Measurements from ENCODE around the gene ELP4. TPM values are rescaled to one million over a fixed set of nuclear protein-coding genes. Genes with fewer than 3 reads are reported as not detected.

Gene ELP4
- polyA plus RNA-seq, 3 donors, result 6.0 to 17.8 (median 16.4) TPM

DNA sequence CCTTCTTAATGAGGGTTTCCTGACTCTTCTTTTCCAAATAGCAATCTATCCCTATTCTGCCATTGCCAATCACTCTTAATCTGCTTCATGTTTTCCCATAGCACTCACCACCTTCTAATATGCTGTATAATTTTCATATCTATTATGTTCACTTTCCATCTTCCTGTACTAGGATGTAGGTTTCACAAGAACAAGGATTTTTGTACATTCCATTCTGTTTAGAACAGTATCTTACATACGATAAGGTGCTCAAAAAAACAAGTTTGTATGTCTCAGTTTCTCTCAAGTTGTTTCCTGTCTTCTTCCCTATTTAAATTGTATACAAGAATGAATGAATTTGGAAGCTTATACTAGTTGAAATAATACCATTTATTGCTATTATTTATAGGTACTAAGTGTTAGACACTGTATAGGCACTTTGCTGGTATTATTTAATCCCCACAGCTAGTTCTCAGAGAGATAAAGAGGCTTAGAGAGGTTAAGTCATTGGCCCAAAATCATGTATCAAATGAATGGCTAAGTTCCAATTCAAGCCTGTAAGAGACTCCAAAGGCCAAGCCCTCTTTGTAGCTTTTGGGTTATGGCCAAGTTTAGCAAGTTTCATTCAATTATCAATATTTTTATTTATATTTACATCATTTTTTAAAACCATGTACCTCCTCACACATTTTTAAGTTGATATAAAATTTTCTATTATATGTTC, 166.9 kb downstream of the ELP4 start:
- no peak overlapping the region for H3K27ac ChIP-seq (ENCODE audit: low read depth in 1 of 2, low read length in 2 of 2)
- TF ChIP-seq, protein P1, sequence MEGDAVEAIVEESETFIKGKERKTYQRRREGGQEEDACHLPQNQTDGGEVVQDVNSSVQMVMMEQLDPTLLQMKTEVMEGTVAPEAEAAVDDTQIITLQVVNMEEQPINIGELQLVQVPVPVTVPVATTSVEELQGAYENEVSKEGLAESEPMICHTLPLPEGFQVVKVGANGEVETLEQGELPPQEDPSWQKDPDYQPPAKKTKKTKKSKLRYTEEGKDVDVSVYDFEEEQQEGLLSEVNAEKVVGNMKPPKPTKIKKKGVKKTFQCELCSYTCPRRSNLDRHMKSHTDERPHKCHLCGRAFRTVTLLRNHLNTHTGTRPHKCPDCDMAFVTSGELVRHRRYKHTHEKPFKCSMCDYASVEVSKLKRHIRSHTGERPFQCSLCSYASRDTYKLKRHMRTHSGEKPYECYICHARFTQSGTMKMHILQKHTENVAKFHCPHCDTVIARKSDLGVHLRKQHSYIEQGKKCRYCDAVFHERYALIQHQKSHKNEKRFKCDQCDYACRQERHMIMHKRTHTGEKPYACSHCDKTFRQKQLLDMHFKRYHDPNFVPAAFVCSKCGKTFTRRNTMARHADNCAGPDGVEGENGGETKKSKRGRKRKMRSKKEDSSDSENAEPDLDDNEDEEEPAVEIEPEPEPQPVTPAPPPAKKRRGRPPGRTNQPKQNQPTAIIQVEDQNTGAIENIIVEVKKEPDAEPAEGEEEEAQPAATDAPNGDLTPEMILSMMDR (IDR thresholded peaks at IDR 0.05), result no peak

DNA sequence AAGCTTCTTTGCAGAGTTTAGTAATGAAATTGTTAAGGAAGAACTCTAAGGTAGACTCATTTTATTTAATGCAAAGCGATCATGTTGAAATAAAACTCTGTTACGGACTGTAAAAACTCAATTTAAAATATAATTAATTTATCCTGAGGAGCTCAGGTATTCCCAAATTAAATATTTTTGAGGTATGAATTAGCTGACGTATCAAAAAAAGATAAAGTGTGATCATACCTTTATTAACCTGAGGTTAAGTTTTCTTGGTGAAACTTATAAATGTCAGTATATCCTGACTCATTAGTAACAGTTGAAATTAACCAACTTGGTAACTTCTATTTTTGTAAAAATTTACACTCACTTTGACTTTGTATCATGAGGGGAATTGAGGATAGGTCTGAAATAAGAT, 171.2 kb downstream of the ELP4 start:
- Histone ChIP-seq H4K20me1 (ENCODE audit: insufficient read depth, low read length) (no peaks in the 10 kb centered on the region), H2AFZ (ENCODE audit: insufficient read depth, low read depth, low read length, poor library complexity, severe bottlenecking) (no peak overlapping the region), H3K9ac (ENCODE audit: insufficient read depth, low read length, poor library complexity, severe bottlenecking) (no peak overlapping the region), H3K36me3 (replicated peaks in 1 of 2; ENCODE audit: control insufficient read depth in 1 of 2, insufficient read depth in 2 of 2, low read length in 2 of 2) (no peaks in the 10 kb centered on the region), H3K79me2 (ENCODE audit: insufficient read depth, low read length) (no peaks in the 10 kb centered on the region), H3K4me1 (ENCODE audit: control insufficient read depth in 1 of 2, insufficient read depth in 2 of 2, low read length in 2 of 2) (no peaks in the 10 kb centered on the region), H3K4me3 (replicated peaks in 1 of 3; ENCODE audit: low read depth in 2 of 3, low read length in 3 of 3) (no peak overlapping the region), H3K9me3 (replicated peaks in 1 of 2; ENCODE audit: control insufficient read depth in 1 of 2, insufficient read depth in 1 of 2, low read length in 2 of 2) (no peaks in the 10 kb centered on the region), H3K27ac (ENCODE audit: low read depth in 1 of 2, low read length in 2 of 2) (no peak overlapping the region), H3K27me3 (ENCODE audit: control insufficient read depth in 2 of 2, insufficient read depth in 2 of 2, low read length in 2 of 2) (no peaks in the 10 kb centered on the region), H3K4me2 (replicated peaks; ENCODE audit: extremely low read depth, low read length, poor library complexity, severe bottlenecking) (no peak overlapping the region)
- intact Hi-C loops (cut with micrococcal nuclease), result no loop called here
- Mint-ChIP-seq H3K27me3 (ENCODE audit: low read depth in 3 of 3) (no peaks in the 10 kb centered on the region), H3K9me3 (peaks cover 0 to 3% (median 0%) of the 10 kb centered on the region in 7 donors), H3K4me1 (no peaks in the 10 kb centered on the region), H3K36me3 (peaks cover 0 to 9% of the 10 kb centered on the region in 2 donors), H3K27ac (no peak overlapping the region), H3K4me3 (no peak overlapping the region)
- WGBS (ENCODE audit: insufficient coverage), result no CpG with 5 or more reads among the region's 3 CpGs
- DNase-seq, result no peak
- TF ChIP-seq, protein P1 (IDR thresholded peaks at IDR 0.05), result no peak

More for the DNA sequence above, 166.9 kb downstream of the ELP4 start:
- Mint-ChIP-seq H3K36me3 (peaks cover 2 to 7% of the 10 kb centered on the region in 2 donors), H3K4me3 (no peak overlapping the region), H3K27ac (no peak overlapping the region), H3K9me3 (peaks cover 0 to 2% (median 0%) of the 10 kb centered on the region in 7 donors), H3K4me1 (no peaks in the 10 kb centered on the region), H3K27me3 (ENCODE audit: low read depth in 3 of 3) (peaks cover 0 to 2% (median 0%) of the 10 kb centered on the region in 3 donors)
- H3K9me3 ChIP-seq (replicated peaks in 1 of 2; ENCODE audit: control insufficient read depth in 1 of 2, insufficient read depth in 1 of 2, low read length in 2 of 2), result no peaks in the 10 kb centered on the region
- H3K4me3 ChIP-seq (replicated peaks in 1 of 3; ENCODE audit: low read depth in 2 of 3, low read length in 3 of 3), result no peak overlapping the region
- no peak overlapping the region for H3K9ac ChIP-seq (ENCODE audit: insufficient read depth, low read length, poor library complexity, severe bottlenecking)
- no CpG with 5 or more reads among the region's 1 CpG for WGBS (ENCODE audit: insufficient coverage)
- H2AFZ ChIP-seq (ENCODE audit: insufficient read depth, low read depth, low read length, poor library complexity, severe bottlenecking), result no peak overlapping the region
- H3K27me3 ChIP-seq (ENCODE audit: control insufficient read depth in 2 of 2, insufficient read depth in 2 of 2, low read length in 2 of 2), result no peaks in the 10 kb centered on the region
- no peak for DNase-seq
- no peaks in the 10 kb centered on the region for H4K20me1 ChIP-seq (ENCODE audit: insufficient read depth, low read length)
- H3K4me2 ChIP-seq (replicated peaks; ENCODE audit: extremely low read depth, low read length, poor library complexity, severe bottlenecking), result no peak overlapping the region
- no peaks in the 10 kb centered on the region for H3K4me1 ChIP-seq (ENCODE audit: control insufficient read depth in 1 of 2, insufficient read depth in 2 of 2, low read length in 2 of 2)
- H3K36me3 ChIP-seq (replicated peaks in 1 of 2; ENCODE audit: control insufficient read depth in 1 of 2, insufficient read depth in 2 of 2, low read length in 2 of 2), result no peaks in the 10 kb centered on the region
- no peaks in the 10 kb centered on the region for H3K79me2 ChIP-seq (ENCODE audit: insufficient read depth, low read length)
- intact Hi-C loops (cut with micrococcal nuclease), result no loop called here

All from CD14-positive monocyte (primary cell).